ENCODE results near the gene ELP4.
"Not testable (repeated sequence)": the region's sequence is repeated elsewhere in the genome, so short reads cannot be mapped to it uniquely, and the experiment has no call there.

Gene ELP4

DNA sequence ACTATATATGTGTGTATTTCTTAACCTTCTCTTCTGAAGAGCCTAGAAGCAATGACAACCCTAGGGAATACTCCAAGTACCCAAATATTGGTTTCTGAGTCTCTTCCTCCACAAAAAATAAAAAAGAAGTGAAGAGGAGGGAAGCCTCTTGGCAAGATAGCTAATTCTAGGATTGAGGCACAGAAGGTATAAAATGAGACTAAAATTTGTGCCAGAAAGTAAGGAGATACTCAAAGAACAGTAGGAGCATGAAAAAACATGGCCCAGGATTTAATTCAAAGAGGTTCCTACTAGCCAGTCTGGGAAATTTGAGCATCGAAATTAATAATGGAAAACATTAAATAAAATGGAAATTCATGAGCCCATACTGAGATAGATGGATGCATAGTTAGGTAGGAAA lies 189.5 kb downstream of the ELP4 start:
- DNase-seq (ENCODE audit: low read depth, low spot score): no peak

DNA sequence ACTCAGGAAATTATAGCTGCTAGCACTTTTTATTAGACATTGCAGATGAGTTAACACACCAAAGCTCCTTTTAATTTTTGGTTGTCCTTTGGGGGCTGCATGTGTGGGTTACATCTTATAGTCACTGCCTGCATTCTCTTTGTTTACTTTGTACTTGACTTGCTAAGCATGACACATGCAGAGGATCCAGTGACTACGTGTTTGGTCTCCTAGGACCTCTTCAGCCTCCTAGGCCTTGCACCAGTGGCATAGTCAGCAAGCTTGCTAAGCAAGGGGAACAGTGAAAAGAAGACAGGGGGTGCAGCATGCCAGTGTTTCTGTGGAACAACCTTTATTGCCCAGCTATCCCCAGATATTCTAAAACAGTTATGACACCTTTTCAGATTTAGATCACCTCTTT lies 193.4 kb downstream of the ELP4 start:
- DNase-seq (ENCODE audit: low read depth, low spot score): no peak

DNA sequence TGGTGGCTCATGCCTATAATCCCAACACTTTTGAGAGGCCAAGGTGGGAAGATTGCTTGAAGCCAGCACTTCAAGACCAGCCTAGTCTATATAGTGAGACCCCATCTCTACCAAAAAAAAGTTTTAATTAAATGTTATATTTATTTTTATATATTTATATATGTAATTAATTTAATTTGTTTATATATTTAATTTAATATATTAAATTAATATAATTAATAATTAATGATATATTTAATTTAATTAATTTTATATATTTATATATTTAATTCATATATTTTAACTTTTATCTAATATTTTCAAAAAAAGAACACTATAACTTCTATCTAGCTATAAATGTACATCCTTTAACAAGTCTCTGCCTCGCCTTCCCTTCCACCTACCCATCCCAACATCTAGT lies 196.8 kb downstream of the ELP4 start:
- DNase-seq (ENCODE audit: low read depth, low spot score): no peak

DNA sequence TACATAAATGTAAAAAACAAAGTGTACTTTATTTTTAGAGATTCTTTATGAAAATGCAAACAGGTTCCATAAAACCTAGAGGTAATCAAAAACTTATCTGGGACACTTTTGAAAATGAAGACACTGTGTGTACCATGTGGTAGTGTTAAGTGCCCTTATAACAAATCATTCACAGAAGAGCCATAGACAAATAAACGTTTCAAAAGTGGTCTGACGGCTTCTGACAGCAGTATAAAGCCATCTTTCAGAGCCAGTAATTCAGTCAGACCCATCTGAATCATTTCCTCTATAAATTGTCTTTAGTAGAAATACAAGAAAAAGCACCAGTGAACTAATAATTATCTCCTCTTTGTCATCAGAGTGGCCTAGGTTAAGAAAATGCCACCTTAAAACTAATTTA lies 201.6 kb downstream of the ELP4 start:
- DNase-seq (ENCODE audit: low read depth, low spot score): no peak

DNA sequence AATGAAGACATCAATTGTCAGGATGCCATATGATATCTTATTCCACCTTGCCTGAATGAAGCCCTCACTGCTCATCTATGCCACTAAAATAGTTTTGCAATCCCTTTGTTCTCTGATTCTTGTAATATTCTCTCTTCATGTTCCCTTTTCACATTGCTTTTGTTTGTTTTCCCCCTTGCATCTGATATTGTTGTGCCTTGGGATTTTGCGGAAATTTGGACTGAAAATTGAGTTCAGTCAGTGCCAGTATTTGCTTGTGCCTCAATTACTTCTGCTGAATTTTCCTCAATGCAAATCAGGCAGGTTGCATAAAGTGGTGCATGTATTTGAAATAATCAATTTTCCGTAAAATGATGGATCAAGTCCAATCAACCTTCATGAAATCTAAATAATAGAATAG lies 203.3 kb downstream of the ELP4 start:
- DNase-seq (ENCODE audit: low read depth, low spot score): no peak

DNA sequence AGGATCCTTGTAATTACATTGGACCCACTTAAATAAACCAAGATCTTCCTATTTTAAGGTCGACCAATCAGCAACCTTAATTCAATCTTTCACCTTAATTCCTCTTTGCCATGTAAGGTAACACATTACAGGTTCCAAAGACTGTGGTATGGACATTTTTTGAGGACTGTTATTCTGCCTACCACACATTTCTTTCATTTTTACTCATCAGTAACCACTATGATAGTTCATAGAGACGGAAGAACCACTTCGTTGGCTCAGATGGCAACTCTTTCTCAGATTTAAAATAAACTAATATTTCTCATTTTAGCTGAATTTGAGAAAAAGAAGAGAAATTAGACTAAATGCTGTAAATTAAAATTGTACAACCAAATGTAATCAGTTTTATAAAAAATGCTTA lies 205.3 kb downstream of the ELP4 start:
- DNase-seq (ENCODE audit: low read depth, low spot score): no peak

DNA sequence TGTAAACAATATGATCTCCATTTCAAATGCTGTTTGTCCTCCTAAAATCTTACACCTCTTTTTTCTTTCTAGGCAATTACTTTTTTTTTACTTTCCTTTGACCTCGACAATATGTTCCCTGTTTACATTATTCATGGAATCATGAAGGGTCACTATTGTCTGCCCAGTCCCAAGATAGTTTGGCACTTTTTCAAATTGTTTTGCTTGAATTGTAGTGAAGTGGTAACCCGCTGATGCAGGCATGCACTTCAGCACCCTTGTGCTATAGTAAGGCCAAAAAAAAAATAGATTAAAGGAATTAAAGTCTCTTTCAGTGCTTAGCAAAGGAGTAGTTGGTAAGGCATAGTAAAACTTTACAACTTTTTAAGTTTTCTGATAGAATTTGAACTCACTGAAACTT lies 210.7 kb downstream of the ELP4 start:
- no peak for DNase-seq (ENCODE audit: low read depth, low spot score)

DNA sequence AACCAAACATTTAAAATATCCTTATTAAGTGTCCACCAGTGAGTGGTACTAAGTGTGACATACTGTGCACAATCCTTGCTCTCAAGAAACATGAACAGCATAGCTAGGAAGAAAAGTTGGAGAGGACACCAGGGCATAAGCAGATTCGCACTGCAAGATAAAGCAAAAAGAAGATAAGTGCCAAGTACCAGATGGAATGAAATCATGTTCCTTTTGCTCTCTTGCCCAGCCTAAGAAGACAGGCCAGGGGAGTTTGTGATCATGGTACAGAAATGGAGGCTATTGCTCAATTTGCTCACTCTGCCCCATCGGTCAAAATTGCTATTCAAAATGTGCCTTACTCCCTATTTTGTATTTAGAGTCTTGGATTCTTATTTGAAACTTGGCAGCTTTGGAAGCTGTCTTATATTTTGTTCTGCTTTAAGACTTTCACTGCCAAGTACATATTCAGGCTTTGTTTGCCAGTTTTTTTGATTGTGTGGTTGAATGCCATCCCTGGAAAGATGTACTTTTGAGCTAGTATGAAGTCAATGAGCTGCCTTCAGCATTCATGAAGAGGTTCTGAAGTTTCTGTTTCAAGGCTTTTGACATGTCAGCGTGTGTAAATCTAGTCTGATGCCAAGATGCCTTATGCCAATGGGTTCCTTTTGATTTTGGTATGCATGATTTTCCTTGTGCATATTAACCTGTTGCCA lies 211.3 kb downstream of the ELP4 start:
- no peak for DNase-seq (ENCODE audit: low read depth, low spot score)

DNA sequence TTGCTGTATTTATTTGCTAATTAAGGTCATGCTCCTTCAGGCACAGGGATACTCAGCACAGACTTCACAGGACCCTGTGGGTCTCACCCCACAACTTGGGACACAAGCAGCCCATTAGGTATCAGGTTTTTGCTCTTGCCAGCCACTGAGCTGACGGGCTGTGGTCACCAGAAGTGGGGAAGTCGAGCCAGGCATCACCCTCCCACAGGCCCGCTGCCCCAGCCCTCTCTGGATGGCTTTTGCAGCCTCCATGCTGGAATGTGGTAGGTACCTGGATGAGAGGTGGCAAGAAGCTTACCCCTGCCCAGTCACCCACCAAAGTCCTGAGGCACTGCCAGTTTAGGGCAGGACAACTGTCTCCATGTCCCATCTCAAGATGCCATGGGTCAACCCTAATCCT lies 213.2 kb downstream of the ELP4 start:
- DNase-seq (ENCODE audit: low read depth, low spot score): no peak

DNA sequence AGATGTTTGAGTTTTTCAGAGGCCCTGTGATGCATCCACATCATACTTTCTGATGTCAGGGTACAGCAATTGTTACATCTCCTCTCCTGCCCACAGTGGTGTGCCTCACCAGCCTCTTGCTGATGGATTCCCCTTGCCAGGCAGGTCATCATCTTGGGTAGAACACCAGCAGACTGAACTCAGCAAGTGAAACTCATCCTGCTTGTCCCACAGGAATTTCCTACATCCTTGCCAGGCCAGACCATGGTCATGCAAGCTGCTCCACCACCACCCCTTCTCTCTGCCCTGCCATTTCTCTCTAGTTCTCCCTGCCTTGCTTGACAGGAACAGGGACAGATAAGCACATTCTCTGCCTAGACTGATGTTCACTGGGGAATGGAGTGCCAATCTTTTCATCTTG lies 215.6 kb downstream of the ELP4 start:
- no peak for DNase-seq (ENCODE audit: low read depth, low spot score)

DNA sequence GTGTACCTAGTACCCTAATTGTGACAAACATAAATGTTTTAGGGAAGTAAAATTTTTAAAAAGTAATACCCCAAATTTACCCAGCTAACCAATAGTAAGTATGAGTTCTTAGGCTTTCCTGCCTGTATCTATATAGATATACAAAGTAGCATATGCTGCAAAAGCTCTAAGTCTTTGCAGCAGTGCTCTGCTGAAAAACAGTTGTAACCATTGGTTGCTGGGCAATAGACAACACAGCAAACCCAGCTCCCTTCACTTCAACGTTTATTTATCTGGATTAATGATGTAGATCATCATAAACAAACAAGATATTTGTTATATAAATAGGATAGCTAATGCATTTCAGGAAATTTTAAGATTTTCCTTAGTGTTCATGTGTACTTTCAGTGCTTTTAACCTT lies 218.9 kb downstream of the ELP4 start:
- no peak for DNase-seq (ENCODE audit: low read depth, low spot score)

DNA sequence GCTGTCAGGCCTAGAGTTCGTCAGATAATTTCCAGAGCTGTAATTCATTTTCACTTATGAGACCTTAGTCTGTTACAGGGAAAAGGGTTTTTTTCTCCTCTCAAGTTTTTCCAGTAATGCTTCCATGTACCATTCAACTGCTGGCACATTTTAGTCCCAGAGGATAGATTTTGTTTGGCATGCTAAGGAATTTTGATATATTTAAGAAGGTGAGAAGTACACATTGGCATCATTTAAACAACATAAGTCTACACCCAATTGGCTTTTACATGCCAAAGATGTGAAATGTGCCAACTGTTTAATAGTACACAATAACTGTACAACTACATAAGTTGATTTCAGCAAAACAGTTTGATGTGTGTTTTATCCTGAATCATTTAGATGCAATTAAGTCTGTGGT lies 230.6 kb downstream of the ELP4 start:
- no peak for DNase-seq (ENCODE audit: low read depth, low spot score)

DNA sequence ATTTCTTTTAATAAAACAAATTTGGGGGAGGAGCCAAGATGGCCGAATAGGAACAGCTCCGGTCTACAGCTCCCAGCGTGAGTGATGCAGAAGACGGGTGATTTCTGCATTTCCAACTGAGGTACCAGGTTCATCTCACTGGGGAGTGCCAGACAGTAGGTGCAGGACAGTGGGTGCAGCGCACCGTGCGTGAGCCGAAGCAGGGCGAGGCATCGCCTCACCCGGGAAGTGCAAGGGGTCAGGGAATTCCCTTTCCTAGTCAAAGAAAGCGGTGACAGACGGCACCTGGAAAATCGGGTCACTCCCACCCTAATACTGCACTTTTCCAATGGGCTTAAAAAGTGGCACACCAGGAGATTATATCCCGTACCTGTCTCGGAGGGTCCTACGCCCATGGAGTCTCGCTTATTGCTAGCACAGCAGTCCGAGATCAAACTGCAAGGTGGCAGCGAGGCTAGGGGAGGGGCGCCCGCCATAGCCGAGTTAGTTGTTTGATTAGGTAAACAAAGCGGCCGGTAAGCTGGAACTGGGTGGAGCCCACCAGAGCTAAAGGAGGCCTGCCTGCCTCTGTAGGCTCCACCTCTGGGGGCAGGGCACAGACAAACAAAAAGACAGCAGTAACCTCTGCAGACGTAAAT lies 231.3 kb downstream of the ELP4 start:
- not testable (repeated sequence) for DNase-seq (ENCODE audit: low read depth, low spot score)

DNA sequence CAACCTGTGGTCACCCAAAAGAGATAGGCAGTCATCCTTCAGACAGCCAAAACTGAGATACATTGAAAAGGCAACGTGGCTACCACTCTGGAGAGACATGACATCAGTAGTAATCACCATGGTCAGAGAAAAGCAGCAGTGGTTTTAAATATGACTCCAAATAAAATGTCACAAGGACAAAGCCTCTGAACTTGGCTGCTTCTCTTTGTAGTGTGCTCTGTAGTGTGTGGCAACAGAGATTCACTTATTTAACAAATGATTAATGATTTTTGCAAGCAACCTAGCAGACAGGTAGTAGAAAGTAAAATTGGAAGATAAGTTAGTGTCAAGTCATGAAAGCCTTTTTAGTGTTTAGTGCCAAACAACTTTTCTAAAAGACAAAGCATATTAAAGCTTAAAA lies 238.0 kb downstream of the ELP4 start:
- no peak for DNase-seq (ENCODE audit: low read depth, low spot score)

DNA sequence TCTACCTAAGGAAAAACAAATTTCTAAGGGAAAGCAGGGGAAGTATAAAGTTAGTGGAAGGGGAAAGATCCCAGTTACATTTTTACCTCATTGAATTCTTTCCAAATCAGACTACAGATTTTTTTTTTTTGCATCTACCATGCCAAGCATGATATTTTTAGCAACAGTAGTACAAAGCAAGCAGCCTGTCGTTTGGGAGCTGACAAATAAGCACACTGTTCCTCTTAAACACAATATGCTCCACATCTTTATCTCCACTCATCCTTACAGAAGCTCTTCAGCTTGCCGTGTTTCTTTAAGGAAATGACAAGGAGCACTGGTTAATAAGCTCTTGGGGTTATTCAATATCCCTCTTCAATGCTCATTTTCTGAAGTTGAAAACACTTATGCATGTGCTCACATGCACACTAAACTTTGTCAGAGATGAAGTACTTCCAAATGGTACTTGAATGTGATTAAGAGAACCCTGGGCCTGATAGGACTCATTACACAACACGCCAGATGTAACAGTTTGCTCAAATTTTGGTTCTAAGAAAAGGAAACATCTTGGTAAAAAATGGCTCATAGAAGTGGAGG lies 247.8 kb downstream of the ELP4 start:
- DNase-seq (ENCODE audit: low read depth, low spot score): no peak

DNA sequence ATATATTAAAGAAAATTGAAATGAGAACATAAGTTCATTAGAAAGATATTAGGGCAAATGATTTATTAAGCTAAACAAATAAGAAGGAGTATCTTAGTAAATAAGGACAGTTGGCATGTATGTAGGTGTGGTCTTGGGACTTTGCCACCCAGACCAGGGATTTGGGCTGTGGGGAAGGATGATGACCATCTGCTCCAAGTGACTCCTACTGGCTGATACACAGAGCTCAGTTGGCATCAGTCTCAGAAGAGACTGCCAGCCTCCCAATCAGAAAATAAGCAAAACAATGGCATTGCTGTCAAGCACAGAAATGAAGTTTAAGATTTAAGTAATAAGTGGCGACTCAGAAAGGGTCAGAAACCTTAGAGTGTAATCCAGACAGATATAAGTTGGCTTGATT lies 252.1 kb downstream of the ELP4 start:
- no peak for DNase-seq (ENCODE audit: low read depth, low spot score)

DNA sequence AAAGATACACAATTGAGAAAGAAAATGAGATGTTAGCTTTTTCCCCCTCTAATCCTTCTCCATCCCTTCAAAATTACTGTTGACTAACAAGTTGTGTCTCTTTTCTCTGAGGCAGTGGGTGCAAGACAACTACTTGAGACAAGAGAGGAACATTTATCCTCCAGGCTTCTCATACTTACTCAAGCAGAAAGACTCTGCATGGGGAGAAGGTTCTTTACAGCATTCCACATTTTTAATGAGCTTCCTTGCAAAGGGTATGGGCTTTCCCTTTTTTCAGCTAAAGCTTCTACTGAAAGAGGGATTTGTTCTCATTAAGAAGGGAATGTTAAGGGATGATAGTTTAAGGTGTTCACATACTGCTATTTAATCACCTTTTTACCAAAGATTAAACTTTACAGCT lies 253.7 kb downstream of the ELP4 start:
- DNase-seq (ENCODE audit: low read depth, low spot score): no peak

DNA sequence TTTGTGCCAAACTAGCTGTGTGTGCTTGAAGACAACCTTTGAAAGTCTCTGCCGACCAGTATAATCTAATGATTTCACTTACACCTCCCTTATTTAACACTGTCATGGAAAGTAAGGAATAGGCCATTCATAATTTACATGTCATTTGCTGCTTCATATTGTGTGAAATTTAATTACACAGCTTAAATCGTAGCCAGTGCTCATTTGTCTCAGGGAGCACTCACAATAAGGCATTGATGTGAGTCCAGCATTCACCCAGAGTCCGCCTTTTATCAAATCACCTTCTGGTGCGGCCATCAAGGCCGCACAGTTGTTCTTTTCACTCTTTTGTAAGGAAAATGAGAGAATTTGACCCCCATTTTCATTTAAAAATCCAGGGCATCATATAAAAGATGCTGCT lies 254.7 kb downstream of the ELP4 start:
- no peak for DNase-seq (ENCODE audit: low read depth, low spot score)

DNA sequence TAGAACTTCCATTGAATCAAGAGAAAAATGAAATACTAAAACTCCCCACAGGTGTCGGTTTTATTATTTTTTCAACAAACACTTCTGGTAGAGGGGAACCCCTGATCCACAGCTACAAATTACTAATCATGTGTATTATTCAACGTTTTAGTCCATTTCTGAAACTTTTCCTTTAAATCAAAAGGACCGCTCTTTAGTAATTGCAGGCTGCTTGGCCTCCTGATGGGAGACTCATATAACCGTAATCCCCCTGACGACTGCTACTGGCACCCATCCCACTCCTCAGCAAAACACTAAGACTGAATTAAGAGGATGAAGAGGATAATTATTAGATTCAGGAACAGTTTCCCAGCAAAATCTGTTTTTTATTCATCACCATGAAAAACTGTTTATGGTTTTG lies 255.2 kb downstream of the ELP4 start:
- no peak for DNase-seq (ENCODE audit: low read depth, low spot score)

DNA sequence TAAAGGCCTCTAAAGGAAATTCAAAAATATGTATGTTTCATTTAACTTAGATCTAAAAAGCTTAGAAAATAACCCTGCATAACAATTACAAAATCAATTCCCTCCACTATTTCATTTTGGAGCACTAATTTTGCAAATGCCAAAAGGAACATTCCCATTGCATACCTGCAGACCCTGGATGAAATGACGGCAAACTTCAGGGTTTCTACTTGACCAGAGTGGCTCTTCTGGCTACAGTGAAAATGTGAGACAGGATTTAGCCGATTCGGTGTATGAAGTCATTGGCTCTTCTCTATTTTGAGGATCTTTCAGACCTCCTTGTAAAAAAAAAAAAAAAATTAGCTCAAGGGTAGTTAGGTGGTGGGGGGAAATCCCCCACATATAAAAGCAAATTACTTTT lies 257.5 kb downstream of the ELP4 start:
- no peak for DNase-seq (ENCODE audit: low read depth, low spot score)

DNA sequence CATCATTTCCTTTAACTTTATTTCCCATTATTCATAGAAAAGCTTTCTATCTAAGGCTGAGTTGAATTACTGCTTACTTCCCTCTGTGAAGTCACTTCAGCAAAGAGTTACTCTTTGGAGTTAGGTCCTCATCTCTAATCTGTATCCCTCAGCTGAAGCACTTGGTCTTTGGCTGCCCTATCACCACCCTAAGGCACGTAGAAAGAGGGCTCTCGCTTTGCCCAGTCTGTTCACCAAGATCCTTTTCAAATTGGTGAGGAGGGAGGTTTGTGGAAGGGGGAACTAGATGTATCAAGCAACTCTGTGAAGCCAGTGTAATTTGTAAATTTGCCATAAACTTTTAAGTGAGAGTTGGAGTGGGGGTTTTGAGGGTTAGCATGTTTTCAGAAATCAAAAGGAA lies 258.1 kb downstream of the ELP4 start:
- no peak for DNase-seq (ENCODE audit: low read depth, low spot score)

DNA sequence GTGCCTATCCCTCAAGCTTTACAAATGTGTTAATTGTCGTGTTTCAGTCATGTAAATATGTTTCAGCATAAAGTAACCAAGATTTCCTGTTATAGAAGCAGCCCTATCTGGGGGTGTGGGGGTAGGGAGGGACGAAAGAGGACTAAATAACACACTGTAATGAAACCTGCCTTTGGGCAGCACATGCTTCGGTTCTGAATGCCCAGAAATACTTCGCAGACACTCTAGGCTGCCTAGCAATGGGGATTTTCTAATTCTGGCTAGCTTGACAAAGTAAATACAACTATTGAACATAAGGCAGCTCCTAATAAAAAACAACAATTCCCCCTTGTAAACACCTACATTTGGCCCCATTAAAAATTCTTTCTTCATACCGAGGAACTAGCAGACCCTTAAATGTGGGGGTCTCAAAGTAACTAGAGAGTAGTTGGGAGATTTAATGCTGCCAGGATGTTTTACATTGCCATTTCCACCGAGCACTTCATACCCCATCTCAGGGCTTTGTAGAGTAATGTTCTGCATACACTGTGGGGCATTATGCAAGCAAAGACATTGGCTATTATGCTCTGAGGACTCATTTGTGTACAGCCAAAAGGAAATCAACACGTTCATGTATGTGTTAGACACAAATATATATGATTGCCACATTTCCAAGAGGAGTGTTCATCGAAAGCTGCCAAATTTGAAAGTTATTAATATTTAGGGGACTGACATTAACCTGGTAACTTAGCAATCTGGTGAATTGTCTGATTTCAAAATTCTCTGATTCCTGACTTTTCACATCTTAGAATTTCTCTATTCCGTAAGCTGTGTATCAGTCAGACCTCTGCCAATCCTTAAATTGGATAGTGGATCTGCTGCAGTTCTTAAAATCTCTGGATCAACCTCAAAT lies 259.4 kb downstream of the ELP4 start:
- no peak for DNase-seq (ENCODE audit: low read depth, low spot score)

Measured in activated CD4-positive, CD25-positive, alpha-beta regulatory T cell treated with anti-CD3 and anti-CD28 coated beads, Interleukin-2, amount 50 U/mL, for 16 hours (primary cell).